ENCODE measurements around the gene EXOC4. TPM values are rescaled to one million over a fixed set of nuclear protein-coding genes. Genes with fewer than 3 reads are reported as not detected.

Gene EXOC4
- total and polyA plus RNA-seq, 2 of the 13 experiments (the other 11 are each of a cell fraction or from before 2014, with no cell fraction given), result 22.5 to 39.0 TPM

- BruUV-seq (replicated peaks), result no TSS peak
- in situ Hi-C loops (cut with HindIII; ENCODE audit: extremely low pct_ligation_motif_present, low pct_unique_long_range_greater_than_20kb) (no loop called here), intact Hi-C loops (cut with micrococcal nuclease; ENCODE audit: unreplicated experiment) (no loop called here)
- DNase-seq (ENCODE audit: low spot score), result no peak
- Histone ChIP-seq H2AFZ (ENCODE audit: low read length) (no peak overlapping the region), H3K36me3 (replicated peaks in 1 of 2; ENCODE audit: control insufficient read depth in 1 of 2, insufficient read depth in 2 of 2, low read length in 2 of 2) (peaks cover 1 to 8% of the 10 kb centered on the region in 2 experiments; a peak in 1 of 5 replicates), H3K27me3 (ENCODE audit: control insufficient read depth in 1 of 2, insufficient read depth in 2 of 2, low read length in 2 of 2) (no peaks in the 10 kb centered on the region), H3K9ac (ENCODE audit: insufficient read depth, low read depth, low read length) (no peak overlapping the region), H3K4me2 (ENCODE audit: low read depth, low read length) (no peak overlapping the region), H3K4me1 (ENCODE audit: insufficient read depth, low read length) (peaks cover 7% of the 10 kb centered on the region; the same call in 1 of the 2 replicates), H3K27ac (ENCODE audit: extremely low read length, insufficient read depth, low read length) (no peak overlapping the region), H3K79me2 (ENCODE audit: insufficient read depth, low read length) (no peaks in the 10 kb centered on the region), H3K9me3 (ENCODE audit: low read length) (no peaks in the 10 kb centered on the region), H3K4me3 (replicated peaks in 1 of 3; ENCODE audit: insufficient read depth in 1 of 3, low read depth in 2 of 3, low read length in 3 of 3) (no peak overlapping the region), H4K20me1 (ENCODE audit: insufficient read depth, low read length) (no peaks in the 10 kb centered on the region)
- CTCF ChIA-PET (ENCODE audit: low intra/inter-chr PET ratio, low total read pairs), result no interaction called here
- 98% methylated on average over 4 of the region's 4 CpGs for WGBS (ENCODE audit: low lambda C conversion rate)
- no peak for FAIRE-seq
- TF ChIP-seq ATF3 (CRISPR knock-in tag; IDR thresholded peaks at IDR 0.05) (no peak), FLYWCH1 (CRISPR knock-in tag; IDR thresholded peaks at IDR 0.05) (no peak), RFX1 (IDR thresholded peaks at IDR 0.05) (no peak), NFATC3 (CRISPR knock-in tag; IDR thresholded peaks at IDR 0.05) (no peak), ZNF431 (CRISPR knock-in tag; IDR thresholded peaks at IDR 0.05; ENCODE audit: borderline replicate concordance, low read depth) (no peak), BCL6 (CRISPR knock-in tag; IDR thresholded peaks at IDR 0.05) (no peak), MATR3 (CRISPR knock-in tag; IDR thresholded peaks at IDR 0.05) (no peak), SMAD3 (CRISPR knock-in tag; IDR thresholded peaks at IDR 0.05) (no peak), ZNF777 (CRISPR knock-in tag; IDR thresholded peaks at IDR 0.05) (no peak), TBP (CRISPR knock-in tag; IDR thresholded peaks at IDR 0.05) (no peak), LBX2 (CRISPR knock-in tag; IDR thresholded peaks at IDR 0.05; ENCODE audit: borderline replicate concordance) (no peak), SIN3A (IDR thresholded peaks at IDR 0.05; ENCODE audit: borderline replicate concordance, low read depth, low read length) (no peak), ZNF639 (CRISPR knock-in tag; conservative IDR thresholded peaks at IDR 0.05) (no peak)
- POLR2A ChIA-PET, result no interaction called here
- no peak for ATAC-seq
Measured at GRCh38 chr7:133480868-133481267, 228.0 kb downstream of the EXOC4 start.

Data from HepG2 (cell line).